ENCODE measurements around the gene ERICH2.
"Not testable (repeated sequence)": the region's sequence is repeated elsewhere in the genome, so short reads cannot be mapped to it uniquely, and the experiment has no call there.

The ERICH2 gene

GRCh38 chr2:170770008-170770605 lies at the start of gene ERICH2:
ERICH2 (plus strand) TSS chr2:170770378; CDS start chr2:170770682, 304 bp downstream.
- no peak for DNase-seq (ENCODE audit: extremely low read depth, low read depth)
- TF ChIP-seq, protein P1, sequence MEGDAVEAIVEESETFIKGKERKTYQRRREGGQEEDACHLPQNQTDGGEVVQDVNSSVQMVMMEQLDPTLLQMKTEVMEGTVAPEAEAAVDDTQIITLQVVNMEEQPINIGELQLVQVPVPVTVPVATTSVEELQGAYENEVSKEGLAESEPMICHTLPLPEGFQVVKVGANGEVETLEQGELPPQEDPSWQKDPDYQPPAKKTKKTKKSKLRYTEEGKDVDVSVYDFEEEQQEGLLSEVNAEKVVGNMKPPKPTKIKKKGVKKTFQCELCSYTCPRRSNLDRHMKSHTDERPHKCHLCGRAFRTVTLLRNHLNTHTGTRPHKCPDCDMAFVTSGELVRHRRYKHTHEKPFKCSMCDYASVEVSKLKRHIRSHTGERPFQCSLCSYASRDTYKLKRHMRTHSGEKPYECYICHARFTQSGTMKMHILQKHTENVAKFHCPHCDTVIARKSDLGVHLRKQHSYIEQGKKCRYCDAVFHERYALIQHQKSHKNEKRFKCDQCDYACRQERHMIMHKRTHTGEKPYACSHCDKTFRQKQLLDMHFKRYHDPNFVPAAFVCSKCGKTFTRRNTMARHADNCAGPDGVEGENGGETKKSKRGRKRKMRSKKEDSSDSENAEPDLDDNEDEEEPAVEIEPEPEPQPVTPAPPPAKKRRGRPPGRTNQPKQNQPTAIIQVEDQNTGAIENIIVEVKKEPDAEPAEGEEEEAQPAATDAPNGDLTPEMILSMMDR (IDR thresholded peaks at IDR 0.05; ENCODE audit: low read depth, low read length), result peak; percentile 31

DNA sequence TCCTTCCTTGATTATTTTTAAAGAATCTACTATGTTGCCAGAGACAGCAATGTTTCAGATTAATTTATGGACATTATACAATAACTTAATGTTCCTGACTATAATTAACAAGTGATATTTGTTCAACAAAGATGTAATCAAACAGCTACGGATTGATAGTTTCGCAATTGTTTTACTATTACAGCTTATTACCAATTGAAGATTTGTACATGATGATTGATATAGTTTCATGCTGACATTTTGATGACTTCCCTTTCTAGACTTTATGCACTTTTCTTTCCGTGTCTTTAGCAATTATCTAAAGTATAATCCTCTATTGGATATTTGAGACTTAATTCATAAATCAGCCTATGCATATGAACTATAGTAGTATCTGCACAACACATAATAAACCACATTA lies 48.5 kb upstream of the ERICH2 start:
- DNase-seq (ENCODE audit: extremely low read depth, low read depth), result no peak
- TF ChIP-seq, protein P1 (IDR thresholded peaks at IDR 0.05; ENCODE audit: low read depth, low read length), result no peak

- TF ChIP-seq, protein P1 (IDR thresholded peaks at IDR 0.05; ENCODE audit: low read depth, low read length), result no peak
- no peak for DNase-seq (ENCODE audit: extremely low read depth, low read depth)
These were observed 47.9 kb upstream of the ERICH2 start for GRCh38 chr2:170722301-170722700.

GRCh38 chr2:170723446-170723958 lies 46.7 kb upstream of the ERICH2 start:
- TF ChIP-seq, protein P1 (IDR thresholded peaks at IDR 0.05; ENCODE audit: low read depth, low read length), result no peak
- no peak for DNase-seq (ENCODE audit: extremely low read depth, low read depth)

GRCh38 chr2:170733798-170734600 lies 36.2 kb upstream of the ERICH2 start:
- DNase-seq (ENCODE audit: extremely low read depth, low read depth), result no peak
- TF ChIP-seq, protein P1 (IDR thresholded peaks at IDR 0.05; ENCODE audit: low read depth, low read length), result no peak

DNA sequence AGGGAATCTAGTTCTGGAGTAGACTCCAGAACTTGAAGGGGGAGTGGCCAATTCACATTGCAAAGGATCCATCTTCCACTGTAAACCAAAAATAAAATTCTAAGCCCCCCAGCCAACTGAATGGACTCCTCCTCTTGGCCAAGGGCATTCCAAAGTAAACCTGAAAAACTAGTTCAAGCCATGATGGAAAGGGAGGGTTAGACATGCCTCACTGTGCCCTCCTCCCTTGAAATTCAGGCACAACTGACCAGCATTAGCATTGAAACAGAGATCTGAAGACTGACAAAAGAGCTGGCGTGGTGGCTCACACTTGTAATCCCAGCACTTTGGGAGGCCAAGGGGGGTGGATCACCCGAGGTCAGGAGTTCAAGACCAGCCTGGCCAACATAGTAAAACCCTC lies 35.6 kb upstream of the ERICH2 start:
- DNase-seq (ENCODE audit: extremely low read depth, low read depth), result not testable (repeated sequence)

DNA sequence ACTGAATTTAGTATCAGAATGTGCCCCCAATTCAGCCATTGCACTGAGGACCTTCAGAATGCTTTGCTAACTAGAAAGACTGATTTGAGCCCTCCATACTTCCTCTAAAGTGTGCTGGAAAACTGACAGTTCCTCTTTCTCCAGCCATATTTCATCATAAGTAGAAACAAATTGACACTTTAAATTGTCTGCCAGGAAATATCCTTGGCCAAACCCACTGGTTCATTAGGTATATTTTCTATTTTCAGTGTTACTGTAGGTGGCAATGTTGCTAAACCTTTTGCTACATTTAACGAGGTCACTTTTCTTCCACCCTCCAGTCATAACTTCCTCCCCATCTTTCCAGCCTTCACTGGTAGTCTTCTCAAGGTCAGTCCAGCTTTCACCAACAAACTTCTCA lies 33.5 kb upstream of the ERICH2 start:
- TF ChIP-seq, protein P1 (IDR thresholded peaks at IDR 0.05; ENCODE audit: low read depth, low read length), result no peak
- no peak for DNase-seq (ENCODE audit: extremely low read depth, low read depth)
